Gastroesophageal sphincter (tissue), 4 donors: Measurements from ENCODE around the gene PACRG. TPM values are rescaled to one million over a fixed set of nuclear protein-coding genes. Genes with fewer than 3 reads are reported as not detected.

ENCODE experiments used
- ATAC-seq: fragments of 150-250 bp; one replicate; pipeline ENCODE4 v1.9.1; 2016; ENCODE audit warnings: mild to moderate bottlenecking, moderate library complexity
- H3K27ac ChIP-seq, 4 donors: fragments of 200-600 bp; sonication (generic) in 3 of 4; 1 replicate in 3 of 4; 2 replicates in 1 of 4; pipeline ENCODE4 v1.5.1; 2016 to 2019
- H3K27me3 ChIP-seq: fragments of 200-600 bp; sonication (generic); one replicate; pipeline ENCODE4 v1.5.1; 2019
- H3K36me3 ChIP-seq, 2 donors: fragments of 200-600 bp; sonication (generic); one replicate each; pipeline ENCODE4 v1.5.1; 2019; ENCODE audit warnings: control low read depth in 1 of 2
- H3K4me1 ChIP-seq, 3 donors: fragments of 200-600 bp; sonication (generic); 1 replicate in 2 of 3; 2 replicates in 1 of 3; pipeline ENCODE4 v1.5.1; 2016 to 2019; ENCODE audit warnings: control low read depth in 2 of 3
- H3K4me3 ChIP-seq, 2 donors: fragments of 200-600 bp; sonication (generic); one replicate each; pipeline ENCODE4 v1.5.1; 2019; ENCODE audit warnings: mild to moderate bottlenecking in 1 of 2, moderate library complexity in 1 of 2
- H3K9me3 ChIP-seq, 3 donors: fragments of 200-600 bp; sonication (generic); one replicate each; pipeline ENCODE4 v1.5.1; 2017 to 2019; ENCODE audit warnings: control low read depth in 2 of 3
- CTCF ChIP-seq, 4 experiments: fragments of 200-600 bp in 2 of 4; fragments of 450-650 bp in 2 of 4; sonication (generic) in 1 of 4; IDR thresholded peaks; one replicate each; pipeline ENCODE4 v1.5.1; 2017 to 2019; ENCODE audit warnings: antibody characterized with exemption in 4 of 4, mild to moderate bottlenecking in 2 of 4, moderate library complexity in 2 of 4
- EP300 ChIP-seq: sonication (generic); formaldehyde crosslinking; IDR thresholded peaks from one replicate; pipeline ENCODE4 v1.6.1; 2017; ENCODE audit warnings: antibody characterized with exemption, mild to moderate bottlenecking
- POLR2A ChIP-seq, 2 donors: fragments of 450-650 bp; IDR thresholded peaks; one replicate each; pipeline ENCODE4 v1.6.1; 2017; ENCODE audit warnings: antibody characterized with exemption in 2 of 2, mild to moderate bottlenecking in 2 of 2, moderate library complexity in 1 of 2
- POLR2AphosphoS5 ChIP-seq: sonication (generic); formaldehyde crosslinking; IDR thresholded peaks from one replicate; pipeline ENCODE4 v1.6.1; 2017; ENCODE audit warnings: antibody characterized with exemption
- WGBS, 2 donors: methylation state at CpG; one replicate each; pipeline ENCODE4 v1.1.5; 2018; ENCODE audit warnings: low coverage in 1 of 2; 5-methylcytosine and 5-hydroxymethylcytosine counted together
- total RNA-seq, 4 donors: library from RNA; depleted of rRNA; stranded (reverse); fragments of >200 nt; gene quantifications; one replicate each; pipeline ENCODE4 v1.1.0, GENCODE V29; 2016

Gene PACRG
- total RNA-seq, 4 donors from 2014 or later: 1.0 to 7.0 TPM; not detected in 2

- H3K27ac ChIP-seq: no peak overlapping the region
- WGBS, 2 donors: 82 to 96% methylated on average over 4 of the region's 4 CpGs
Observed at GRCh38 chr6:163250116-163250515, 522.3 kb downstream of the PACRG start.

GRCh38 chr6:163252061-163252591, 524.4 kb downstream of the PACRG start:
- 77% methylated on average over 4 of the region's 27 CpGs; no CpG with 5 or more reads in 1 of the 2 donors for WGBS, 2 donors
- Histone ChIP-seq H3K9me3 (no peaks in the 10 kb centered on the region), H3K36me3 (no peaks in the 10 kb centered on the region), H3K4me3 (no peak overlapping the region), H3K4me1 (no peaks in the 10 kb centered on the region), H3K27me3 (no peaks in the 10 kb centered on the region), H3K27ac (no peak overlapping the region)
- TF ChIP-seq POLR2AphosphoS5 (no peak), POLR2A (IDR thresholded peaks at IDR 0.05) (no peak), CTCF (IDR thresholded peaks at IDR 0.05) (no peak), EP300 (no peak)
- ATAC-seq: no peak

More at GRCh38 chr6:163250116-163250515, 522.3 kb downstream of the PACRG start:
- H3K36me3 ChIP-seq: no peaks in the 10 kb centered on the region
- H3K4me1 ChIP-seq: no peaks in the 10 kb centered on the region
- ATAC-seq: no peak
- TF ChIP-seq POLR2AphosphoS5: no peak
- TF ChIP-seq CTCF (IDR thresholded peaks at IDR 0.05): no peak
- TF ChIP-seq POLR2A (IDR thresholded peaks at IDR 0.05): no peak
- no peak for TF ChIP-seq EP300
- no peaks in the 10 kb centered on the region for H3K9me3 ChIP-seq
- no peak overlapping the region for H3K4me3 ChIP-seq
- no peaks in the 10 kb centered on the region for H3K27me3 ChIP-seq

GRCh38 chr6:163253556-163254213, 525.9 kb downstream of the PACRG start:
- H3K9me3 ChIP-seq: no peaks in the 10 kb centered on the region
- H3K36me3 ChIP-seq: no peaks in the 10 kb centered on the region
- no peak for ATAC-seq
- H3K27me3 ChIP-seq: no peaks in the 10 kb centered on the region
- no peaks in the 10 kb centered on the region for H3K4me1 ChIP-seq
- TF ChIP-seq POLR2AphosphoS5: no peak
- no peak for TF ChIP-seq CTCF (IDR thresholded peaks at IDR 0.05)
- no peak for TF ChIP-seq EP300
- TF ChIP-seq POLR2A (IDR thresholded peaks at IDR 0.05): no peak
- no peak overlapping the region for H3K27ac ChIP-seq
- no peak overlapping the region for H3K4me3 ChIP-seq
- 50 to 60% methylated on average over 1 of the region's 9 CpGs for WGBS, 2 donors

GRCh38 chr6:163254341-163254835, 526.6 kb downstream of the PACRG start:
- Histone ChIP-seq H3K4me3 (no peak overlapping the region), H3K36me3 (no peaks in the 10 kb centered on the region), H3K27ac (no peak overlapping the region), H3K9me3 (no peaks in the 10 kb centered on the region), H3K27me3 (no peaks in the 10 kb centered on the region), H3K4me1 (peaks cover 0 to under 1% (median 0%) of the 10 kb centered on the region in 3 donors)
- ATAC-seq: no peak
- TF ChIP-seq EP300: no peak
- TF ChIP-seq POLR2AphosphoS5: no peak
- TF ChIP-seq CTCF (IDR thresholded peaks at IDR 0.05): no peak
- no peak for TF ChIP-seq POLR2A (IDR thresholded peaks at IDR 0.05)
- WGBS, 2 donors: 75 to 80% methylated on average over 7 of the region's 7 CpGs

- no peak overlapping the region for H3K4me3 ChIP-seq
- H3K27me3 ChIP-seq: no peaks in the 10 kb centered on the region
- H3K36me3 ChIP-seq: no peaks in the 10 kb centered on the region
- no peak overlapping the region for H3K27ac ChIP-seq
- peaks cover 0 to 10% (median 6%) of the 10 kb centered on the region in 3 donors for H3K4me1 ChIP-seq
- TF ChIP-seq POLR2A (IDR thresholded peaks at IDR 0.05) (no peak), CTCF (IDR thresholded peaks at IDR 0.05) (no peak), POLR2AphosphoS5 (no peak), EP300 (no peak)
- ATAC-seq: no peak
- no peaks in the 10 kb centered on the region for H3K9me3 ChIP-seq
- WGBS, 2 donors: 100% methylated on average over 1 of the region's 2 CpGs; no CpG with 5 or more reads in 1 of the 2 donors
Observed at GRCh38 chr6:163255265-163255664, 527.5 kb downstream of the PACRG start.
